GM18858 (cell line): ENCODE data around the gene OPCML.

ENCODE experiments used
- ATAC-seq: cut with Tn5 transposase; IDR thresholded peaks from one replicate; pipeline ENCODE4 v1.9.1; 2021; ENCODE audit not compliant: unreplicated experiment

The OPCML gene

GRCh38 chr11:133503776-133504175, 28.5 kb downstream of the OPCML start:
- ATAC-seq, result no peak

DNA sequence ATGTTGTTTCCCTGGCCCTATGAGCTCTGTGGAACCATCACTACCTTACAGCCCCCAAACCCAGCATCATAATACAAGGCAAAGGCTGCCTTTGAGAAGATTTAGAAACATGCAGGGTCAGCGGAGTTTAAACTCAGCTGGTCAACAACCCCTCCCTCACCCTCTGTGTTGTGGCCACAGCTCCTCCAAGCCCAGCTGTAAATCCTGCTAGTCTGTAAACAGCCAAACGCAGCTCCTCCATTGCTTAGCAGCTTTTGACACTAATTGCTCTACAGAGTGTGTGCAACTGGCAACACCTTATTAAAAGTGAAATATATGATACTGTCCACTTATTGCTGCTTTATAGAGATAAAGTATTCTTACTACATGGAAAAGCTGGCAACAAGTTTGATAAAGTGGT, 29.1 kb downstream of the OPCML start:
- ATAC-seq, result no peak

DNA sequence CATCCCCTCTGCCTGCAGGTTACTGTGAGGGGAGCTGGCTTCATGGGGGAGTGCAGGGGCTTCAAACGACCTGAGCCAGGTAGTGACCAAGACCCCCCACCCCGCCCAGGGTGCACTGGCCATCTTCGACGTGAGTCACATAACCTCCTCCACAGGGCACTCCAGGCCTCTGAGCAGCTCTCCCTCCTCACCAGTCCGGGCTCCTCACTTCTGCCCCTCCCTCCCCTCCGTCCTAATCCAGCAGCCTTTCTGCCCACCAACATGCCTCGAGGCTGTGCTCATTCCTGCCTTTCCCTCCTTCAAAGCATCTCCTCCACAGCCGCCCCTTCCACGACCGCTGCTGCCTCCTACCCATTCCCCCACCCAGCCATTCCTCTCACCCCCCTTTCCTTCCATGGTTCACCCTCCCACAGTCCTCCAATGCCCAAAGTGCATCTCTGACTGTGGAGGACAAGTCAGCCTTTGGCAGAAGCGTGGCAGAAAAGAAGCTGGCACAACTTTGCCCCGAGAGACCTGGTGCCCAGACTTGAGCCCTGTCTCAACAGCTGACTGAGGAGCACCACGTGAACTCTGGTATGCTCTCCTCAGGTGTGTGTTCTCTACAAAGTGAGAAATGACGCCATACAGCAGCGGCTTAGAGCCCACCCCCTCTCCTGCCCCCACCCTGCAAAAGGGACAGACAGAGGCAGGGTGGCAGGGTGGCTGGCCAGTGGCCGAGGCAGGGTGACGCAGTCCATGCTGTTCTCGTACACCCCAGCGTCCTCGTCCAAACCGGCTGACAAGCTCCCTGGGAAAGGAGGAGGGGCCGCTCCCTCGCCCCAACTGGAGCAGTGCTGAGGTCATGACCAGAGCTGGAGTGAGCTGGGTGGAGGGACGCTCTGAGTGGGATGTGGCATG, 30.4 kb downstream of the OPCML start:
- no peak for ATAC-seq

DNA sequence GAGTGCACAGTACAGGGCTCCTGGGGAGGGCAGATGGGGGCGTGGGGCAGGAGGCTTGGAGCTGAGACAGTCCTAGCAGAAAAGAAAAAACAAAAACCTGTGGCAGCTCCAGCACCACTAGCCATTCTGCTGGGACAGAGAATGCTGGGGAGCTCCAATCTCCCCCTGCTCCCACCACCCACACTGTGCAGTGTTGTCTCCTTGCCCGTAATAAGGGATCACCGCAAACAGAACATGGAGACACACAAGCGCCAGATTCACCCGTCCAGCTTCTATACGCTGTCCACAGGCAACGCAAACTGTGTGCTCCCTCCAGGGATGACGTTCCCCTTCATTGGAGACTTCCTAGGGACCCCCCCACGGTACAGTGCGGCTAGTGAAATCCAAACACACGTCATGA, 31.4 kb downstream of the OPCML start:
- ATAC-seq, result no peak

- no peak for ATAC-seq
Measured at GRCh38 chr11:133500435-133500834, 31.9 kb downstream of the OPCML start.

- ATAC-seq, result no peak
Measured at GRCh38 chr11:133498969-133499368, 33.3 kb downstream of the OPCML start.

- ATAC-seq, result no peak
Measured at GRCh38 chr11:133497477-133498140, 34.7 kb downstream of the OPCML start.

GRCh38 chr11:133492895-133493294, 39.4 kb downstream of the OPCML start:
- ATAC-seq, result no peak

GRCh38 chr11:133491680-133492383, 40.5 kb downstream of the OPCML start:
- no peak for ATAC-seq

- no peak for ATAC-seq
Measured at GRCh38 chr11:133480722-133481121, 51.6 kb downstream of the OPCML start.

DNA sequence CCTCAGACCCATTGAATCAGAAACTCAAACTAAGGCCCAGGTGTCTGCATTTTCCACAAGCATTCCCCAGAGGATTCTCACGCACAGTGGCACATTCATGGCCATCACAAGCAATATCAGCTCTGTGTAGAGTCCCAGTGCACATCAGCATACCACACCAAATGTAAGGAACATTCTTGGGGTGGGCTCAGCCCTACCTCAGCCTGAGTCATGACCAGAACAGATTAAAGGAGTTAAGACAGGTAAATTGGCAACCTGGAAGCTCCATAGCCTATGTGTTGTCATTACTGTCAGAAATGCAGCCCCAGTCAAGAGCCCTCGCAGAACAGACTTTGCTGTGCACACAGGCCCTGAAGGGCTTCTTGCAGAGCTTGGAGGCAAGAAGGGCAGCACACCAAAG, 53.1 kb downstream of the OPCML start:
- no peak for ATAC-seq

GRCh38 chr11:133477251-133477625, 55.1 kb downstream of the OPCML start:
- ATAC-seq, result no peak

- no peak for ATAC-seq
Measured at GRCh38 chr11:133476570-133477250, 55.6 kb downstream of the OPCML start.

GRCh38 chr11:133474461-133474860, 57.8 kb downstream of the OPCML start:
- no peak for ATAC-seq

DNA sequence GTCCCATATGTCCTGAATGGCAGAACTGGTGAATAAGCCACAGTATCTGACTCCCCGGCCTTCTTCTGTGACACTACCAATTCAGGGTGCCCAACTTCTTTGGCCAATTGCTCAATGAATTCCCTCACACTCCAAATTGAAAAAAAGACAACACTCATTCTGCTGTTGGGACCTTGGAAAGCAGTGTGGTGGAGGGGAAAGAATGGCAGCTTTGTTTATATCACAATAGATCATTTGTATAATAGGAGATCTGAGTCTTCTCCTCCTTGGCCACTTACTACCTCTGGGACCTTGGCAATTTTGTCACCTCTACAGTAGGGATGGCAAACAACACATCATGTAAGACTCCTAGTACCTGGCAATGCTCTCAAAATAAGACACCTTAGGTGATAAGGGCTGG, 64.6 kb downstream of the OPCML start:
- no peak for ATAC-seq

GRCh38 chr11:133443206-133443747, 89.0 kb downstream of the OPCML start:
- ATAC-seq, result no peak

DNA sequence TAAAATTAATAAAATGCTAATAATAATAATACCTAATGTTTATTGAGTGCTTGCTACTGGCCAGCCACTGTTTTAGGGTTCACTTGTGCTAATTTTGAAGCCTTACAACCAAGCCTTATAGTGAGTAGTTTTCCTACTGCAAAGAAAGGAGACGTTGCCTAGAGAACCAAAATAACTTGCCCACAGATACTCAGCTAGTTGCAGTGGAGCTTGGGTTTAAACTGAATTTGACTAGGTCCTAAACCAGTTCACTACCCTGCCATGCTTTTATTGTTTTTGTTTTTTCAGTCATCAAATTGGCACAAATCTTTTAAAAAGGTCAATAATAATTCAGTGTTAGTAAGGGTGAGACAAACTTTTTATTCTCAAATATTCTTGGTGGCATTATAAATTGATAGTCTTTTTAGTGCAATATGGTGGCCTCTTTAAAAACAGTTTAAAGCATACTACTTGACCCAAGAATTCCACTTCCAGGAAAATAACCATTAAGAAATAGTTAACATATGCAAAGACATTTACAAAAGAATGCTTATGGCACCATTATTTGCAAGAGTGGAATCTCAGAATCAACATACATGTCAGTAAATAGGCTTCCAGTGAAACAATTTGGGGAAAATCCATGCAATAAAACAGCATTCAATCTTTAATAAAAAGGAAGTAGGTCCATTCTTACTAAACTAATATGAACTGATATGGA, 90.2 kb downstream of the OPCML start:
- ATAC-seq, result no peak

DNA sequence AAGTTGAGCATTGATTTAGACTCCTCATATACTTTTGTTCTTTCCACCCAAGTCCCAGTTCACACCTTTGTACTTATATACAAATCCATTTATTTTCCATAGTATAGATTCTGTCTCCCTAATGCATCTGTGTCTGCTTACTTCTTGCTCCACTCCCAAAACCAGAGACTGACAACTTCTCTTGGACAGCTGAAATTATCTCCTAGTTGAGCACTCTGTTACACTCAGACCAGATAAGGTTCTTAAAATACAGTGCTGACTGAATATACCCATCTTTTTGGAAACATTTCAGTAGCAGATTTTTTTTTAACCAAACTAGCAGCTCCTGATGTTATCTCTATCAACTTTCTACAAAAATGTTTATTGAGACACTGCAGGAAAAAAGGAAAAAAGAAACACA, 106.3 kb downstream of the OPCML start:
- no peak for ATAC-seq

GRCh38 chr11:133425245-133425644, 107.1 kb downstream of the OPCML start:
- ATAC-seq, result no peak

DNA sequence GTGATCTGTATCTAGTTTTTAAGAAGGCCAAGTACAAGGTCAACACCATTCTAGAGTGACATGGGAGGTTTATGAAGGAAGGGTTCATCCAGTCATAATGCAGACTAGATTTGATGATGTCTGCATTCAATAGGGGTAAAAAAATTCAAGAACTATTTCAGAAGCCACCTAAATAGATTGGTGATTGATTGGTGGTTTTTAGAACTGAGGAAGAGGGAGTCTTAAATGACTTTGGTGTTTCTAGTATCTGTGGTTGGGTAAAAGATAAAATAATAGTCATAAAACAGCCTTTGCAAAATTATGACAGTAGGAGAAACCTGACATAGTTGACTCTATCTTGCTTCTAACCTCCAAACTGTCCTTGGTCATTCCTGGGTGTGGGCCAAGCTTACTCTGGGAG, 114.1 kb downstream of the OPCML start:
- ATAC-seq, result no peak
